Measurements from ENCODE around the gene SARNP. TPM values are rescaled to one million over a fixed set of nuclear protein-coding genes. Genes with fewer than 3 reads are reported as not detected.

SARNP gene
- total and polyA plus RNA-seq, 4 donors: 19.1 to 34.2 (median 25.6) TPM

DNA sequence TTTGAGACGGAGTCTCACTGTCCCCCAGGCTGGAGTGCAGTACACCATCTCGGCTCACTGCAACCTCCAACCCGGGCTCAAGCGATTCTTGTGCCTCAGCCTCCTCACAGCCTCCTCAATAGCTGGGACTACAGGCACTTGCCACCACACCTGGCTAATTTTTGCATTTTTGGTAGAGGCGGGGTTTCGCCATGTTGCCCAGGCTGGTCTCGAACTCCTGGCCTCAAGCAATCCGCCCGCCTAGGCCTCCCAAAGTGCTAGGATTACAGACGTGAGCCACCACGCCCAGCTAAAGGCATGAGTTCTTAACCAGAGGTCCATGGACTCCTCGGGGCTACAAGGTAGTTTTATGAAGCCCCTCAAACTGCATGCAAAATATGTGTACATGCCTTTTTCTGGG, 2.1 kb downstream of the SARNP start:
- peaks cover 3 to 12% (median 6%) of the 10 kb centered on the region in 4 donors for H3K36me3 ChIP-seq (ENCODE audit: control insufficient read depth in 4 of 4, insufficient read depth in 3 of 4, low read depth in 1 of 4, low read length in 3 of 4)
- TF ChIP-seq NR2F2 (IDR thresholded peaks at IDR 0.05) (no peak), RAD21 (IDR thresholded peaks at IDR 0.05) (no peak), JUND (IDR thresholded peaks at IDR 0.05) (no peak), FOXA2 (IDR thresholded peaks at IDR 0.05) (no peak), CTCF (IDR thresholded peaks at IDR 0.05; ENCODE audit: low read depth, low read length, missing input control) (no peak), TAF1 (conservative IDR thresholded peaks at IDR 0.05) (no peak), GABPA (IDR thresholded peaks at IDR 0.05 in 1 of 2, conservative IDR thresholded peaks at IDR 0.05 in 1 of 2) (no peak), EGR1 (IDR thresholded peaks at IDR 0.05; ENCODE audit: low read depth in 2 of 2) (no peak), HNF4G (IDR thresholded peaks at IDR 0.05) (no peak), HNF4A (conservative IDR thresholded peaks at IDR 0.05) (no peak), RXRA (IDR thresholded peaks at IDR 0.05) (no peak), ATF3 (IDR thresholded peaks at IDR 0.05) (no peak), FOXA1 (IDR thresholded peaks at IDR 0.05) (no peak), YY1 (IDR thresholded peaks at IDR 0.05) (no peak), SP1 (IDR thresholded peaks at IDR 0.05) (no peak)
- TF ChIP-seq, protein P1, sequence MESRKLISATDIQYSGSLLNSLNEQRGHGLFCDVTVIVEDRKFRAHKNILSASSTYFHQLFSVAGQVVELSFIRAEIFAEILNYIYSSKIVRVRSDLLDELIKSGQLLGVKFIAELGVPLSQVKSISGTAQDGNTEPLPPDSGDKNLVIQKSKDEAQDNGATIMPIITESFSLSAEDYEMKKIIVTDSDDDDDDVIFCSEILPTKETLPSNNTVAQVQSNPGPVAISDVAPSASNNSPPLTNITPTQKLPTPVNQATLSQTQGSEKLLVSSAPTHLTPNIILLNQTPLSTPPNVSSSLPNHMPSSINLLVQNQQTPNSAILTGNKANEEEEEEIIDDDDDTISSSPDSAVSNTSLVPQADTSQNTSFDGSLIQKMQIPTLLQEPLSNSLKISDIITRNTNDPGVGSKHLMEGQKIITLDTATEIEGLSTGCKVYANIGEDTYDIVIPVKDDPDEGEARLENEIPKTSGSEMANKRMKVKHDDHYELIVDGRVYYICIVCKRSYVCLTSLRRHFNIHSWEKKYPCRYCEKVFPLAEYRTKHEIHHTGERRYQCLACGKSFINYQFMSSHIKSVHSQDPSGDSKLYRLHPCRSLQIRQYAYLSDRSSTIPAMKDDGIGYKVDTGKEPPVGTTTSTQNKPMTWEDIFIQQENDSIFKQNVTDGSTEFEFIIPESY (IDR thresholded peaks at IDR 0.05): no peak
- TF ChIP-seq, protein P2, sequence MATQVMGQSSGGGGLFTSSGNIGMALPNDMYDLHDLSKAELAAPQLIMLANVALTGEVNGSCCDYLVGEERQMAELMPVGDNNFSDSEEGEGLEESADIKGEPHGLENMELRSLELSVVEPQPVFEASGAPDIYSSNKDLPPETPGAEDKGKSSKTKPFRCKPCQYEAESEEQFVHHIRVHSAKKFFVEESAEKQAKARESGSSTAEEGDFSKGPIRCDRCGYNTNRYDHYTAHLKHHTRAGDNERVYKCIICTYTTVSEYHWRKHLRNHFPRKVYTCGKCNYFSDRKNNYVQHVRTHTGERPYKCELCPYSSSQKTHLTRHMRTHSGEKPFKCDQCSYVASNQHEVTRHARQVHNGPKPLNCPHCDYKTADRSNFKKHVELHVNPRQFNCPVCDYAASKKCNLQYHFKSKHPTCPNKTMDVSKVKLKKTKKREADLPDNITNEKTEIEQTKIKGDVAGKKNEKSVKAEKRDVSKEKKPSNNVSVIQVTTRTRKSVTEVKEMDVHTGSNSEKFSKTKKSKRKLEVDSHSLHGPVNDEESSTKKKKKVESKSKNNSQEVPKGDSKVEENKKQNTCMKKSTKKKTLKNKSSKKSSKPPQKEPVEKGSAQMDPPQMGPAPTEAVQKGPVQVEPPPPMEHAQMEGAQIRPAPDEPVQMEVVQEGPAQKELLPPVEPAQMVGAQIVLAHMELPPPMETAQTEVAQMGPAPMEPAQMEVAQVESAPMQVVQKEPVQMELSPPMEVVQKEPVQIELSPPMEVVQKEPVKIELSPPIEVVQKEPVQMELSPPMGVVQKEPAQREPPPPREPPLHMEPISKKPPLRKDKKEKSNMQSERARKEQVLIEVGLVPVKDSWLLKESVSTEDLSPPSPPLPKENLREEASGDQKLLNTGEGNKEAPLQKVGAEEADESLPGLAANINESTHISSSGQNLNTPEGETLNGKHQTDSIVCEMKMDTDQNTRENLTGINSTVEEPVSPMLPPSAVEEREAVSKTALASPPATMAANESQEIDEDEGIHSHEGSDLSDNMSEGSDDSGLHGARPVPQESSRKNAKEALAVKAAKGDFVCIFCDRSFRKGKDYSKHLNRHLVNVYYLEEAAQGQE (IDR thresholded peaks at IDR 0.05): no peak
- TF ChIP-seq, protein P3, sequence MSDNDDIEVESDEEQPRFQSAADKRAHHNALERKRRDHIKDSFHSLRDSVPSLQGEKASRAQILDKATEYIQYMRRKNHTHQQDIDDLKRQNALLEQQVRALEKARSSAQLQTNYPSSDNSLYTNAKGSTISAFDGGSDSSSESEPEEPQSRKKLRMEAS (IDR thresholded peaks at IDR 0.05): no peak
- DNase-seq (ENCODE audit: low spot score): no peak
- H3K27me3 ChIP-seq (ENCODE audit: control insufficient read depth in 4 of 4, insufficient read depth in 4 of 4, low read length in 3 of 4): no peaks in the 10 kb centered on the region
- no peak overlapping the region for H3K4me3 ChIP-seq (ENCODE audit: low read depth in 1 of 3, low read length in 3 of 3)
- H3K9me3 ChIP-seq (ENCODE audit: control insufficient read depth in 4 of 4, low read length in 3 of 4): no peaks in the 10 kb centered on the region
- no peak overlapping the region for H3K27ac ChIP-seq (ENCODE audit: low read depth in 1 of 2, low read length in 2 of 2)
- H3K4me1 ChIP-seq (ENCODE audit: control insufficient read depth in 4 of 4, insufficient read depth in 4 of 4, low read length in 3 of 4): peaks cover 0 to 25% (median 19%) of the 10 kb centered on the region in 4 donors
- H3K9ac ChIP-seq (ENCODE audit: low read depth in 1 of 2, low read length in 2 of 2): no peak overlapping the region
- WGBS: 94% methylated on average over 12 of the region's 12 CpGs
